ENCODE measurements around the gene ASH1L.
"Not testable (repeated sequence)": the region's sequence is repeated elsewhere in the genome, so short reads cannot be mapped to it uniquely, and the experiment has no call there.

The ASH1L gene, protein sequence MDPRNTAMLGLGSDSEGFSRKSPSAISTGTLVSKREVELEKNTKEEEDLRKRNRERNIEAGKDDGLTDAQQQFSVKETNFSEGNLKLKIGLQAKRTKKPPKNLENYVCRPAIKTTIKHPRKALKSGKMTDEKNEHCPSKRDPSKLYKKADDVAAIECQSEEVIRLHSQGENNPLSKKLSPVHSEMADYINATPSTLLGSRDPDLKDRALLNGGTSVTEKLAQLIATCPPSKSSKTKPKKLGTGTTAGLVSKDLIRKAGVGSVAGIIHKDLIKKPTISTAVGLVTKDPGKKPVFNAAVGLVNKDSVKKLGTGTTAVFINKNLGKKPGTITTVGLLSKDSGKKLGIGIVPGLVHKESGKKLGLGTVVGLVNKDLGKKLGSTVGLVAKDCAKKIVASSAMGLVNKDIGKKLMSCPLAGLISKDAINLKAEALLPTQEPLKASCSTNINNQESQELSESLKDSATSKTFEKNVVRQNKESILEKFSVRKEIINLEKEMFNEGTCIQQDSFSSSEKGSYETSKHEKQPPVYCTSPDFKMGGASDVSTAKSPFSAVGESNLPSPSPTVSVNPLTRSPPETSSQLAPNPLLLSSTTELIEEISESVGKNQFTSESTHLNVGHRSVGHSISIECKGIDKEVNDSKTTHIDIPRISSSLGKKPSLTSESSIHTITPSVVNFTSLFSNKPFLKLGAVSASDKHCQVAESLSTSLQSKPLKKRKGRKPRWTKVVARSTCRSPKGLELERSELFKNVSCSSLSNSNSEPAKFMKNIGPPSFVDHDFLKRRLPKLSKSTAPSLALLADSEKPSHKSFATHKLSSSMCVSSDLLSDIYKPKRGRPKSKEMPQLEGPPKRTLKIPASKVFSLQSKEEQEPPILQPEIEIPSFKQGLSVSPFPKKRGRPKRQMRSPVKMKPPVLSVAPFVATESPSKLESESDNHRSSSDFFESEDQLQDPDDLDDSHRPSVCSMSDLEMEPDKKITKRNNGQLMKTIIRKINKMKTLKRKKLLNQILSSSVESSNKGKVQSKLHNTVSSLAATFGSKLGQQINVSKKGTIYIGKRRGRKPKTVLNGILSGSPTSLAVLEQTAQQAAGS (N-terminal part only)

DNA sequence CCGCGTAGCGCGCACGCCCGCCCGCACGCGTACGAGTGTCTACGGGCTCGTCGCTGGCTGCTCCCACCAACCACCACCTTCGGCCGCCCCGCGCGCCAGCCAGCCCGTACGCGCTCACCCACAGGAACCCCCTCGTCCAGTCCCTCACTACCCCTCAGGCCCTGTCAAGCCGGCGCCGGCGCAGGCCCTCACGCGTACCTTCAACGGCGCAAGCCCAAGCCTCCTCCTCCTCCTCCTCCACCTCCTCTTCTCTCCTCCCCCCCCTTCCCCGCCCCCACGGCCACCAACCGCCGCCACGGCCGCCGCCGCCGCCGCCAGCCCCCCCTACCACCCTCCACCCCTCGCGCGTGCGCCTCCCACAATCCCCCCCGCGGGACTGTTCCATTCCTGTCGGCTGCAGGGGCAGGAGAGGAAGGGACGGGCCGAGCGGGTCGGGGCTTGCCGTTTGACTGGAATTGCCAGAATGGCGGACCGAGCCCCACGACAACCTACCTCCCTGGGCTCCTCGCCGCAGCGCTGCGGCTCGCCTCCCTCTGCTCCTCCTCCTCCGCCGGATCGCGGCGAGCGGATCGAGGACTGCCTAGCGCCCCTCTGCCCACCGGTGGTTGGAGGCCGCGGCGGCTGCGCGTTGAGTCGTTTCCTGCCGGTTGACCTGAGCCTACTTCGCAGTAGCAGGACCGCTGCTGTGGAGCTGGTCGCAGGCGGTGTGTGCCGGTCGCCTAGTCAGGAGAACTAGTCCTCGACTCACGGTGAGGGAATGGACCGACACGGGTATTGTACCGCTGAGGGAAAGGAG, at the start of gene ASH1L:
ASH1L (minus strand) TSS at position 223 of the 796 bp plus-strand sequence. CDS start 41,284 bp downstream, outside the sequence.
- Mint-ChIP-seq H3K4me3 (peak within 1 kb of the TSS; percentile 94 to 99), H3K9me3 (no peaks in the 10 kb centered on the region), H3K27me3 (no peaks in the 10 kb centered on the region), H3K4me1 (peaks cover 50% of the 10 kb centered on the region), H3K27ac (peak within 1 kb of the TSS; percentile 99)
- peak; percentile 89 for ATAC-seq
- DNase-seq = peak; percentile 92 to 93

DNA sequence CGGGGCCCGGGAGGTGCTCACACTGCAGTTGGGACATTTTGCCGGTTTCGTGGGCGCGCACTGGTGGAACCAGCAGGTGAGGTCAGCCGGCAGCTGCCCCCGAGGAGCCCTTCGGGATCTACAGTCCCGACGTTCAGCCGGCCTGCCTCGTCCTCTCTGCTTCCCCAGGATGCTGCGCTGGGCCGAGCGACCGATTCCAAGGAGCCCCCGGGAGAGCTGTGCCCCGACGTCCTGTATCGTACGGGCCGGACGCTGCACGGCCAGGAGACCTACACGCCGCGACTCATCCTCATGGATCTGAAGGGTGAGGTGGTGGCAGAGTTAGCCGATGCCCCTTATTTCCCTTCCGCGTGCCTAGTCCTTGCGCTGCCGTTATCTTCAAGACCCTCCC, 47.6 kb upstream of the ASH1L start:
- not testable (repeated sequence) for DNase-seq, H3K27me3 Mint-ChIP-seq, H3K9me3 Mint-ChIP-seq
- peak overlapping the region in 1 of 2 donors; percentile 72 for H3K27ac Mint-ChIP-seq
- H3K4me1 Mint-ChIP-seq = peaks cover 16% of the 10 kb centered on the region
- ATAC-seq = peak; percentile 45
- H3K4me3 Mint-ChIP-seq = peak overlapping the region; percentile 65 to 85

DNA sequence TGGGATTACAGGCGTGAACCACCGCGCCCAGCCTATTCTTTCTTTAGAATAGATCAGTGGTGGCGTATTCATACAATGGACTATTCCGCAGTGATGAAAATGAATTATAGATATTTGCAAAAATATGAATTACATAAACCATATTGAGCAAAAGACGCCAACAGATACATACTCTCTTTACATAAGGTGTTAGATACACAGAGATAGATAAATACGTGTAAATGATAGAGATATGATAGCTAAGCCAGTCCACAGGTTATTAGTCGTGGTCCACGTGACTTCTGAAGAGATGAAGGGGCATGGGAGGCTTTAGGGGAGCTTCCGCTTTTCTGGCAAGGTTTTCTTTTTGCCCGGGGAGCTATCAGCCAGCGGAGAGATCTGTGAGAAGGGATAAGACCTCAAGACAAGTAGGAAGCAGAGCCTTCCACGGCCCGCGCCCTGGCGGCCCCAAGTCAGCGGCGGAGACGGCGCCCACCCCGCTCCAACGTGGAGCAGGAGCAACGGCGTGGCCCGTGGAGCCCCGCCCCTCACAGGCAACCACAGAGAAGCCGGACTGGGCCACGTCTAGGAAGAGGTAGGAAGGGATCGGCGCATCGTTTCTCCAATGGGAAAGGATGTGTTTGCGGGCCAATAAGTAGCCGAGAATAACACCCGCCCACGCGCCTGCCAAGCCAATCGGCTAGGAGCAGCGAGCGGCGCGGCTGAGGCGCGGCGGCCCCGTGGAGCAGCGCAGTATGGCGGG, 47.1 kb upstream of the ASH1L start, which contains the start of gene MSTO1:
MSTO1 (plus strand) TSS at position 704 of the 742 bp plus-strand sequence; CDS start at position 735, 31 bp downstream.
- Mint-ChIP-seq H3K27me3 (no peaks in the 10 kb centered on the region), H3K4me1 (peaks cover 13% of the 10 kb centered on the region), H3K9me3 (no peaks in the 10 kb centered on the region), H3K4me3 (peak within 1 kb of the TSS; percentile 85 to 98), H3K27ac (peak within 1 kb of the TSS; percentile 76 to 99)
- peak; percentile 95 to 97 for DNase-seq
- peak; percentile 98 for ATAC-seq

DNA sequence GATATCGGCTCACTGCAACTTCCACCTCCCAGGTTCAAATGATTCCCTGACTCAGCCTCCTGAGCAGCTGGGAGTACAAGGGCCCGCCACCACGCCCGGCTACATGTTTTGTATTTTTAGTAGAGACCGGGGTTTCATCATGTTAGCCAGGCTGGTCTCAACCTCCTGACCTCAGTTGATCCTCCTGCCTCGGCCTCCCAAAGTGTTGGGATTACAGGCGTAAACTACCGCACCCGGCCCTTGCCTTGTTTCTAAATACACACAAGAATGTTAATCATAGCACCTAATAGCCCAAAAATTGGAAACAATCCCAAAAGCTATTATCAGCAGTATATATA, 46.3 kb upstream of the ASH1L start:
- H3K9me3 Mint-ChIP-seq = no peaks in the 10 kb centered on the region
- peak overlapping the region; percentile 10 to 37 for H3K4me3 Mint-ChIP-seq
- no peak overlapping the region for H3K27ac Mint-ChIP-seq
- no peak for ATAC-seq
- peaks cover 10% of the 10 kb centered on the region for H3K4me1 Mint-ChIP-seq
- no peaks in the 10 kb centered on the region for H3K27me3 Mint-ChIP-seq
- no peak for DNase-seq

DNA sequence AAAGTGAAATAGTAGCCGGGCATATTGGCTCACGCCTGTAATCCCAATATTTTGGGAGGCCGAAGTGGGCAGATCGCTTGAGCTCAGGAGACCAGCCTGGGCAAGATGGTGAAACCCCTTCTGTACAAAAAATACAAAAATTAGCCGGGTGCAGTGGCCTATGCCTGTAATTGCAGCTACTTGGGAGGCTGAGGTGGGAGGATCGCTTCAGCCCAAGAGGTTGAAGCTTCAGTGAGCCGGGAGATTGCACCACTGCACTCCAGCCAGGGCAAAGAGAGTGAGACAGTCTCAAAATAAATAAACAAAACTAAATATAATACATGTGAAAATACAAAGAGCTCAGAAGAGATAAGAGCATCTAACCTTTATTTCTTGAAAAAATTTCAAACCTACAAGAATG, 45.1 kb upstream of the ASH1L start:
- DNase-seq (no peak), ATAC-seq (no peak)
- Mint-ChIP-seq H3K4me3 (no peak overlapping the region), H3K9me3 (no peaks in the 10 kb centered on the region), H3K27ac (peak overlapping the region in 1 of 2 donors; percentile 5), H3K27me3 (no peaks in the 10 kb centered on the region), H3K4me1 (peaks cover 7% of the 10 kb centered on the region)

DNA sequence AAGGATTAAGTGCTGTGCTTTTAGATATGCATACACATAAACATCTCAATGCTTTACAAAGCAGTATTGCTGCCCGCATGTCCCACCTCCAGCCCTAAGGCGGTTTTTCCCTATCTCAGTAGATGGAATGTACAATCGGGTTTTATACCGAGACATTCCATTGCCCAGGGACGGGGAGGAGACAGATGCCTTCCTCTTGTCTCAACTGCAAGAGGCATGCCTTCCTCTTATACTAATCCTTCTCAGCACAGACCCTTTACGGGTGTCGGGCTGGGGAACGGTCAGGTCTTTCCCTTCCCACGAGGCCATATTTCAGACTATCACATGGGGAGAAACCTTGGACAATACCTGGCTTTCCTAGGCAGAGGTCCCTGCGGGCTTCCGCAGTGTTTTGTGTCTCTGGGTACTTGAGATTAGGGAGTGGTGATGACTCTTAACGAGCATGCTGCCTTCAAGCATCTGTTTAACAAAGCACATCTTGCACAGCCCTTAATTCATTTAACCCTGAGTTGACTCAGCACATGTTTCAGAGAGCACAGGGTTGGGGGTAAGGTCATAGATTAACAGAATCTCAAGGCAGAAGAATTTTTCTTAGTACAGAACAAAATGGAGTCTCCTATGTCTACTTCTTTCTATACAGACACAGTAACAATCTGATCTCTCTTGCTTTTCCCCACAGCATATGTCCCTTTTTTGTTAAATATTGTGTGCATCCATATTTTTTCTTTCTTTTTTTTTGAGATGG, 37.4 kb upstream of the ASH1L start:
- H3K27ac Mint-ChIP-seq = peak overlapping the region in 1 of 2 donors; percentile 33

DNA sequence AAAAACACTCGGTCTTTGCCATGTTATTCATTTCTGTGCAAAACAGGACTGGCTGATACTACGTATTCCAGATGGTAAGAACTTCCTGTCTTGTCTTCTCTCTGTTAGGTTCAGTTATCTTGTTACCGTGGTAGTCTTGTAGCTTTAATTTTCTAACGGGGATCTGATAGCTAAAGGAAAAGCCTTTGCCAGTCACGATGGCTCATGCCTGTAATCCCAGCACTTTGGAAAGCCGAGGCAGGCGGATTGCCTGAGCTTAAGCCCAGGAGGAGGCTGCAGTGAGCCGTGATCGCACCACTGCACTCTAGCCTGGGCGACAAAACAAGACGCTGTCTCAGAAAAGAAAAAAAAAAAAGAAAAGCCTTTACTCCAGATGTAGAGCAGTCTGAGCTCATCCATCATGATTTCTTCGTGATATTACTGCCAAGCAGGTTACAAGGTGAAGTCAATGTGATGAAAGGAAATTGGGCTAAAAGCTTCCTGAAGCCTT, 36.3 kb upstream of the ASH1L start:
- peak; percentile 66 for ATAC-seq
- Mint-ChIP-seq H3K4me3 (peak overlapping the region; percentile 67 to 77), H3K9me3 (no peaks in the 10 kb centered on the region), H3K4me1 (peaks cover 13% of the 10 kb centered on the region), H3K27ac (peak overlapping the region; percentile 55 to 71), H3K27me3 (no peaks in the 10 kb centered on the region)
- DNase-seq = no peak

More for the DNA sequence above, 37.4 kb upstream of the ASH1L start:
- DNase-seq, H3K27me3 Mint-ChIP-seq, H3K9me3 Mint-ChIP-seq, ATAC-seq, H3K4me3 Mint-ChIP-seq: not testable (repeated sequence)
- peaks cover 13% of the 10 kb centered on the region for H3K4me1 Mint-ChIP-seq

DNA sequence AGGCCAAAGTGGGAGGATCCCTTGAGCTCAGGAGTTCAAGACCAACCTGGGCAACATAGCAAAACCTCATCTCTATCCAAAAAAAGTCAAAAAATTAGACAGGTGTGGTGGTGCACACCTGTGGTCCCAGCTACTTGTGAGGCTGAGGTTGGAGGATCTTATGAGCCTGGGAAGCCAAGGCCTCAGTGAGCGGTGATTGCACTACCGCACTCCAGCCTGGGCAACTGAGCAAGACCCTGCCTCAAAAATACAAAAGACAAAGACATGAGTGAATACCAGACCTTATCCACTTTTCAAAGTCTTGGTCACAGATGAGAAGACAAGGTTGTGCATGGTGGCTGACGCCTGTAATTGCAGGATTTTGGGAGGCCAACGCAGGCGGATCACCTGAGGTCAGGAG, 34.3 kb upstream of the ASH1L start:
- ATAC-seq (no peak), DNase-seq (no peak)
- Mint-ChIP-seq H3K4me3 (no peak overlapping the region), H3K9me3 (no peaks in the 10 kb centered on the region), H3K27me3 (no peaks in the 10 kb centered on the region), H3K27ac (no peak overlapping the region), H3K4me1 (peaks cover 16% of the 10 kb centered on the region)

DNA sequence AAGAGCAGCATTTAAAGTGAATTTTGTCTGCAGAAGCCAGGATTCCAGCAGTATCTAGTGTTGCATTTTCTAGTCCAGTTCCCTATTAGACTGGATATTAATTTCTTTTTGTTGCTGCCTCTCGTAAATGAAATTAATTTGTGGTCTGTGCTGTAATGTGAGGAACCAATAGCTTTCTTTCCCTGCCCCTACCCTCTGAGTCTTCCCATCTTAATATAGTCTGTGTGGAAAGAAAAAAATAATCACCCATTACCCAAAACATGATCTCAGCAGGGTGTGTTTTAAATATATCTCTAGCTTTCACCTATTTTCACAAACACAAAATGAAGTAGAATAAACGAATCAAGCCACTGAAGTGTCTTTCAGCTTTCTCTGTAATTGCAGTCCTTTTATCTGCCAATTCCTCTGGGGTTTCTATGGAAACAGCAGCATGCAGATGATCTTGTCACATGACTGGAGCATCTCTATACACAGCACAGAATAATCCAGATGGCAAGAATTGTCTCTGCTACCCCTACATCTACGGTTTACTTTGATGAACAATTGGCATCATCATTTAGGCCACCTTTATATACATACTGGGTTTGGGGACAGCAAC, 33.4 kb upstream of the ASH1L start:
- not testable (repeated sequence) for H3K27me3 Mint-ChIP-seq, DNase-seq, H3K9me3 Mint-ChIP-seq, H3K4me3 Mint-ChIP-seq, H3K27ac Mint-ChIP-seq, ATAC-seq
- H3K4me1 Mint-ChIP-seq = peaks cover 17% of the 10 kb centered on the region

DNA sequence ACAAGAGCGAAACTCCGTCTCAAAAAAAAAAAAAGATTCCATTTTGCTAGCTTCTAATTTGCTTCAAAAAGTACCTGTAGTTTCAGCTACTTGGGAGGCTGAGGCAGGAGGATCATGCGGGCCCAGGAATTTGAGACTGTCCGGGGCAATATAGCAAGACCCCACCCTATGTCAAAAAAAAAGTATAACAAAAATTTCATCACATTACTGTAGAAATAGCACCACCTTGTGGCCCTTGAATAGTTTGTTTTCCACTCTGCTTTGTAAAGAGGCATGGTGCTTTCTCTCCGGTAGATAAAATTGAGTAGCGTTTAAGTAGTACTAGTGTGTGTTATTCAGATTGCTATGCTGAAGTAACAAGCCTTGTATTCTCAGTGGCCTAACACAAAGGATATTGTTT, 29.2 kb upstream of the ASH1L start:
- Mint-ChIP-seq H3K4me1 (peaks cover 4% of the 10 kb centered on the region), H3K27ac (no peak overlapping the region), H3K27me3 (no peaks in the 10 kb centered on the region), H3K9me3 (no peaks in the 10 kb centered on the region), H3K4me3 (no peak overlapping the region)
- DNase-seq (peak; percentile 19 to 40), ATAC-seq (peak; percentile 67)

DNA sequence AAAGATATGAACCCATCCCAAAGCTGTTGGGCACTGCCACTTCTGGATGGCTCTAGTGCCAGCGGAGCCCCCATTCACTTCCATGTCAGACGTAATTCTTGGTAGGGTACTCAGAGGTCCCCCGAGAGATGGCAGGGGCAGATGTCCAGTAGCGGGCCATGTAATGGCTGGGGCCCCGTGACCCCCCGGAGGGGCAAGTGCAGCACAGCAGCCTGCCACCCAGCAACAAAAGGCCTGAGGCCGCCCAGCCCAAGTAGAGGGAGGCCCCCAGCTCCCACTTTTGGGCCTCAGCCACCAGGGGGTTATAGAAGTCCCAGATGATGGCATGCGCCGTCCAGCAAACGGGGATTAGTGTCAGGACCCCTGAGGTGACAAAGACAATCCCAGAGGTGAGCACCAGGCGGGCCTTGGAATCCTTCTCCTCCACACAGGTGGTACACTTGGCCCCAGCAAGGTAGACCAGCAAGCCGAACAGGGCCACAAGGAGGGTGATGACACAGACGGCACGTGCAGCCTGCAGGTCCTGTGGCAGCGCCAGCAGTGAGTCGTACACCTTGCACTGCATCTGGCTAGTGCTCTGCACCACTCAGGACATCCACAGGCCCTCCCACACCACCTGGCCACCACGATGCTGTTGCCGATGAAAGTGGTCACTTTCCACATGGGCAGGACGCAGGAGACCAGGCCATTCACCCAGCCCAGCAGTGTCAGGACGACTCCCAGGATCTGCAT, 28.1 kb upstream of the ASH1L start:
- H3K4me1 Mint-ChIP-seq, DNase-seq, H3K9me3 Mint-ChIP-seq, H3K4me3 Mint-ChIP-seq, H3K27me3 Mint-ChIP-seq, ATAC-seq, H3K27ac Mint-ChIP-seq: not testable (repeated sequence)

DNA sequence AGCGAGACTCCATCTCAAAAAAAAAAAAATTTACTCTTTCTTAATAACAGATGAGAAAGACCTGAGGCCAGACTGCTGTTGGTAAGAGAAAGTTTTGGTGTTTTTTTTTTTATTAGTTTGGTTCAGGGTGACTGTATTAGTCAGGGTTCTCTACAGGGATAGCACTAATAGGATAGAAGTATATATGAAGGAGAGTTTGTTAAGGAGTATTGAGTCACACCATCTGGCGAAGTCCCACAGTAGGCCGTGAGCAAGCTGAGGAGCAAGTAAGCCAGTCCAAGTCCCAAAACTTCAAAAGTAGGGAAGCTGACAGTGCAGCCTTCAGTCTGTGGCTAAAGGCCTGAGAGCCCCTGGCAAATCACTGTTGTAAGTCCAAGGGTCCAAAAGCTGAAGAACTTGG, 26.7 kb upstream of the ASH1L start:
- not testable (repeated sequence) for ATAC-seq, DNase-seq, H3K4me1 Mint-ChIP-seq, H3K27me3 Mint-ChIP-seq, H3K9me3 Mint-ChIP-seq, H3K4me3 Mint-ChIP-seq
- peak overlapping the region in 1 of 2 donors; percentile 80 for H3K27ac Mint-ChIP-seq

DNA sequence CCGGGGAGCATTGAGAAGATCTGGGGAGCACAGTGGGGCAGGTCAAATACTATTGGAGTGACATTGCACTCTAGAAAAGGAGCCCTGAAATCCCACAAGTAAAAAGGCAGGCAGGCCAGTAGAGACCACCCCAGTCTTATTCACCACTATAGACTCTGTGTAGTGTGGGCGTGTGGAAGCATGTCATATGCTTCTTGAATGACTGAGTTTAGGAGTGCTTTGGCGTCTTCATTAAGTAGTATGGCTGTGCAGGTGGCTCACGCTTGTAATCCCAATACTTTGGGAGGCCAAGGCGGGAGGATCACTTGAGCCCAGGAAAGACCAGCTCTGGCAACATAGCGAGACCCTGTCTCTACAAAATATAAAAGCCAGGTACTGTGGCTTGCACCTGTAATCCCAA, 21.2 kb upstream of the ASH1L start:
- not testable (repeated sequence) for H3K27ac Mint-ChIP-seq, DNase-seq, H3K4me1 Mint-ChIP-seq, H3K27me3 Mint-ChIP-seq, H3K4me3 Mint-ChIP-seq, ATAC-seq, H3K9me3 Mint-ChIP-seq
